HG03558 (cell line): ENCODE data around the gene CREB5.

Source experiments
- ATAC-seq: cut with Tn5 transposase; IDR thresholded peaks from one replicate; pipeline ENCODE4 v1.9.1; 2021; ENCODE audit warnings: moderate number of reproducible peaks; ENCODE audit not compliant: unreplicated experiment; ENCODE audit errors: extremely low read depth

Gene CREB5

DNA sequence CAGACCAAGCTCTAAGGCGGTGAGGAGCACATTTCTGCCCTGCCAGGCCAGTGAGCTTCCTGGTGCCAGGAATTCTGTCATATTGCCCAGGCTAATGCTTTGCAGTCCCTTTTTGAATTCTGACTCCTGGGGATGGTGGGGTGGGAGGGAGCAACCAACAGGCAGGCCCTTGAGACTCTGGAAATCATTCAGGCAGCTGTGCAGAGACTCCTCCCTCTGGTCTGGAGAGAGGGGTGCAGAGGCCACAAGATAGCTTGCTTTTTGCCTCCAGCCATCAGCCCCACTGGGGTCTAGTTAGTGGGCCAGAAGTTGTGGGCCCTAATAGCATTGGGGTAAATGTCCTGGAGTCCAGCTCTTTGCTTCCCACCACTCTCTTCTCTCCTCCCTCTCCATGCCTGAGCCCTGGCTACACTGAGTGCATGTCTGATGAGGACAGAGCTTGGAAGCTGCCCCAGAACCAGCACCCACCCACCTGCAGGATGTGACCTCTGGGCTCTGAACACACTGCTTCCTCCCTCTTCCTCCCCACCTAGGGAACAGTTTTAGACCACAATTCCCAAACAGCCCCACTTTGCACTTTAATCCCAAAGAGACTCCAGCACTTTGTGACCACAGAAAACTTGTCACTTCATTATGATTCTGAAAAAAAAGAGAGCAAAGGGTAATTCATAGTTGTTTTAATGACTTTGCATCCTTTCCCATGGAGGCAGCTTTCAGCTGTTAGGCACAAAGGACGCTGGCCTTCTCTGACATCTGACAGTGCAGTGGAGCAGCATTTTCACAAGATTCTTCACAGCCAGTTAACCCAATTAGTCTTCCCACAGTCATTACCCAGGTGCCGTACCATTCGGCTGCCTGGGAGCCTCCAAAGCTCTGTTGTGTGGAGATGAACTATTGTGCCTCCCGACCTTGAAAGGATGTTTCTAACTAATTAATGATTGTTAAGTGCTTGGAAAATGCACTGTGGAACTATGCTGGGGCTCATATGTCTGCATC, 283.3 kb downstream of the CREB5 start:
- ATAC-seq = no peak

DNA sequence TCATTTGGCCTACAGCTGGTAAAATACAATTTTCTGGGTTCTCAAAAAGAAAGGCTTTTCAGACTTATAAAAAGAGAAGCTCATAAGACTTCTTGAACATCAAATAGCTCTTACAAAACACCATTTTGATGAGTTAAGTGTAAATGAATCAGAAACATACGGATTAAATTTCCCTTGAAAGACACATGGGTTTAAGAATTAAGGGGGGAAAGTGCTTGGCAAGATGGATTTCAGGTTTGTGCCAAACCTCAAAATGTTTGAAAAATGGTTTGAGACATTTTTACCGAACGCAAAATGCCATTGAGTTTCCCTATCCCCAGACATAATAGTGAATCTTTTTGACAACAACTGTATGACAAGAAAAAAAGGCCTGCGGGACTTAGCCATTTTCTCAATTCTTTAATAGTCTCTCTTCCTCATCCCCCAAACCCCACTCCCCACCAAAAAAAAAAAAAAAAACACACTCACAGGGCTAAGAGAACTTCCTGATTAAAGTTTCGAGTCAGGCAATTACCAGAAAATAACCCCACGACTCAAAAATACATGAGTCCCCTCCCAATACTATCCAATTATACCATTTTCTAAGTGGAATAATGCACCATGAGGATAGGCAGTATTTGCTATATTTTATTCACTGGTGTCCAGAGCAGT, 285.7 kb downstream of the CREB5 start:
- ATAC-seq = no peak

DNA sequence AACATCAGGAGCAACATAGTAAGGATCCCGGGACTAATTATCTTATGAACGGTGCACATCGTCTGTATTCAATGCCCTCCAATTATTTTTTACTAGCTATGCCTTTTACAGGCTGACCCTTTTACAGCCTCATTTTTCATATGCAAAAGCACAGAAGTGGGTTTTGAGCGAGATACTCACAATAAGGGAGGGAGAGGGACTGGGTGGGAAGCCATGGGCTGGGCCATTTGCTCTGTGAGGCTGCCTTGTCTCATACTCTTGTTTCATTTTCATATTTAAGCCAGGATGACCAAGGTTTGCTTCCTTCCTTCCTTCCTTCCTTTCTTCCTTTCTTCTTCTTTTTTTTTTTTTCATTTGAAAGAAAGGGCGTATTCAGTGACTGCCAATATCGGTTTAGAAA, 286.5 kb downstream of the CREB5 start:
- no peak for ATAC-seq

DNA sequence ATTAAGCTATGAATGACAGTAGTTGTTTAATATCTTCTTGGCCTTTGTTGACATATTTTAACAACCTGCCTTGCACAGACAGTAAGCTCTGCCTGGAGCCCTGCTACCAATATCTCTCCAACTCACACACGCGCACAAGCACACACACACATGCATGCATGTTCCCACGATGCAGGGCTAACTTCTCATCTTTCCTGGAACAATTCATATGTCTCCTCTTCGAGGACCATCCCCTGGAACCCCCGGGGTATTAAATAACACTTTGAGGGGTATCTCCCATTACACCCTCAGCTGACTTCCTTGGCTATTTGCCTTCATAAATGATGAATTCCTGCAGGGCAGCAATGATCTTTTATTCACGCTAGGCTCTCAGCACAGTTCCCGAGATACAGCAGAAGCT, 287.8 kb downstream of the CREB5 start:
- no peak for ATAC-seq

DNA sequence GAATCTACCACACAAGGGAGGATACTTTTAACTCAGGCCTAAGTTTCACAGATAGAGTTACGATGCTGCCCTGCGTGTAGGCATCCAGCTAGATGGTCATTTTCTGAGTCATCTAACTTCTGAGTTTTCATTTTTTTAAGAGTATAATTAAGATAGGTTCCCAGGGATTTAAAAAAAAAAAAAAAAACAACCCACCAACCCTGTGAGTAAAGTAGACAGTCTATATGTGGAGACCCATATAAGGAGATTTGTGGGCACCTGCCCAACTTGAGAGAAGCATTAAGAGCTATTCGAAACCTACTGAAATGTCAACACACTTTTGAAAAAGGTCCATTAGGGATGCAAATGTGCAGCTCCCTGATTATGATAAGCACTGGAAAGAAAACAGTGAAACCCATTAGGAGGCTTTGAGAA, 288.5 kb downstream of the CREB5 start:
- no peak for ATAC-seq

DNA sequence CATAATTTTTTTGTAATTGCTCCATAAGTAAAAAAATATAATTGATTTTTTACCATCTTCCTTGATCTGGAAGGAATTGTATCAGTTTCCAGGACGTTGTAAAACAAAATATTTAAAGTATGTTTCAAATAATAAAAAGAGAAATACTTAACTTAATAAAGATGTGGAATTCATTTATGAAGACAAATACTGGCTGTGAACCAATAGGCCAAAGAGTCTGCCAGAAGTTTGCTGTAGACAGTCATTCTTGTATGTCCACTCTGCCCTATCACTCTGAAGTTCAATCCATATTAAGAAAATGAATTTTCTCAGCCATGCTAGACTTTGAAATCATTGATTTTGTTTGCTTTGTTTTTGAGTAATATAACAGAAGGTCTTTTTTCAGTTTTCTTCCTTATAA, 289.4 kb downstream of the CREB5 start:
- ATAC-seq = no peak

DNA sequence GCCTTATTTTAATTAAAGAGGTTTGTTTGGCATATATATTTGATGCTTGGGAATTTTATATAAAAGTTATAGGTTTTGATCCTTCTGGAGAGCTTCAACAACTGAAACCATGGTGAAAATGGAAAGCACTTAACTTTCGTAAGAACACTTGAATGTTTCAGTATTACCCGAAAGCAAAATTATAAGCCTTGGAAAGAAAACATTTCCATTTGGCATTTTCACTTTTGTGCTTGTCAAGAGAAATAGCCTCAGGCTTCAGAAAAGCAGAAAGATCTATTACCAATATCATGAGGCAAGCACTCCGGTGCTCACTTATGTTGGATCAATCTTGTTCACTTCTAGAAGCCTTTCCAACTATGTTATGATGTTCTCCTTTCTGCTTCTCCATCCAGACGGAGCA, 289.9 kb downstream of the CREB5 start:
- ATAC-seq = no peak

DNA sequence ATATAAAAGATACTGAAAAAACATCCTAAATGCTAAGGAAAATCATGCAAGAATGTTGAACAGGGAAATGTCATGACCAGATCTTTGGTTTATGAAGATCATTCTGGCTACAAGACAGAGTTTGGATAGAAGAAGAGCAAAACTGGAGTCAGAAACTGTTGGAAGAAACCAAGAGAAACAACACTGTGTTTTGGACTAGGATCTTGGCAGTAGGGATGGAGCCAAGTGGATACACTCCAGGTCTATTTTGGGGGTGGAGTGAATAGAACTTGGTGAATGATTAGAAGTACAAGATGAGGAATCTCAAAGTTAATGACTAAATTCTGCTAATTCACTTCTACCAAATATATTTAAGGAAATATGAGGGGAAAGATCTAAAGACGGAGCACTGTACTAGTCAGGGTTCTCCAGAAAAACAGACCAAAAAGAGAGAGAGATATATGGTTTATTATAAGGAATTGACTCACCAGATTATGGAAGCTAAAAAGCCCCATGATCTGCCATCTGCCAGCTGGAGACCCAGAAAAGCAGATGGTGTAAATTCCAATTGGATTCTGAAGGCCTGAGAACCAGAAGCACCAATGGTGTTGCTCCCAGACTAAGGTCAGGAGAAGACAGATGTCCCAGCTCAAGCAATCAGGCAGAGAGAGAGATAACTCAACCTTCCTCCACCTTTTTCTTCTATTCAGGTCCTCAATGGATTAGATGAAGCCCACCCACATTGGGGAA, 290.9 kb downstream of the CREB5 start:
- no peak for ATAC-seq

DNA sequence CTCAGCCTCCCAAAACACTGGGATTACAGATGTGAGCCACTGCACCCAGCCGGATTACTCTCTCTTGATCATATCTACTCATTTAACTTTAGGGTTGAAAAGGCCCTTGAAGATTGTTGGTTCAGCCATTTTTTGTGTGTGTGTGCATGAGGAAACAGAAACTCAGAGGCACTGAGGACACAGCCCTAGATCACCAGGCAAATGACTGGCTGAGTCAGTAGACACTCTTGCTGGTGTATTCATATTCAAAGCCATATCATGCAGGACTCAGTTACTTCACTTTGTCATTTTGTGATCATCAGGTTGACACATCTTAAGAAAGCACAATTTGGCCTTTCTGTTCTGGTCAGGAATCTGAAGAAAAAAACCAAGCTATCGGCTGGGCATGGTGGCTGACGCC, 292.4 kb downstream of the CREB5 start:
- no peak for ATAC-seq

DNA sequence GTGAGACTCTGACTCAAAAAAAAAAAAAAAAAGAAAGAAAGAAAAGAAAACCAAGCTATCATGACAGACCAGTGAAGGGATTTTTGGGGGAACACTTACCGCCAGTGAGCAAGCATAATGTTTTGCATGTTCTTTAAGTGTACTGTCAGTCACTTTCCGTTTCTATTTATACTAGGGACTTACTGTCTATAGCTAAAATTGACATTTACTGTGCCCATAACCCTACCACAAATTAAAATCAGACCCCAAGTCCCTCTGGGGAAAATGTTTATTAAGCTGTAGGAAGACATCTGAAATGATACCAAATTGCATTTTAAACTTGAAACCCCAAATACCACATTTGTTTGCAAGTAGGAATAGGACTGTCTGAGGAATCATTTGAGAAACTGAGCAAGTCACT, 293.0 kb downstream of the CREB5 start:
- no peak for ATAC-seq

DNA sequence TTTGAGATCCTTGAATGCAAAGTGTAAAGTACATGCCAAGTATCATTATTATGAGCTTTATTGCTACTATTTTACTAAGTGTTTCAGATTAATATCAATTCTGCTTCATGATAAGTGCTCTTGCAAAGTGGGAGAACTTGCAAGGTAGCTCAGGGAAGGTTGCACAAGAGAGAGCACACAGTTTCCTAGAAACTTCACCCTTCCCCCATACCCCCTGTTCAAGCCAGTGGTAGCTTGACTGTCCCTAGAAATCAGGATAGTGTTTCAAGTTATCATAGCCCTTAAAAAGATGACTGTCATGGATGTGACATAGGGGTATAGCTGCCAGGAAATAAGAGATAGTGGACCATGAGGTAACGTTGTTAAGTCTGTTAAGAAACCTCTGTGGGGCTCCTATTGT, 294.3 kb downstream of the CREB5 start:
- no peak for ATAC-seq

DNA sequence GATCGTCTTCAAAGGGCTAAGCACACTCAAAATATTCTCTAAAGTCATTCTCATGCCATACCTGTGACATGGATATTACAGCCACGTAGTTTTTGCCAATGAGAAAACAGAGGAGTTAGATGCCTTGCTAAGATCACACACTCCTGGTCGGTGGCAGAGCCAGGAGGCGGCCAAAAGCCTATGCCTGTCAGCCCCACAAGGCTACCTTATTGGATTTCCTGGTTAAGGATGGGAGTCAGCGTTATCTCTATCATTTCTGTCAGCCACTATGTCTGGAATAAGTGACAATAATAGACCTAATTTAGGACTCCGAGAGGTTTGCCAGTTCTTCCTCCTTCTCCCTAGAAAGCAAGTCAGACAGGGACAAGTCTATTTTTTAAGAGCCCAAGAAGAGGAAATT, 295.0 kb downstream of the CREB5 start:
- no peak for ATAC-seq

DNA sequence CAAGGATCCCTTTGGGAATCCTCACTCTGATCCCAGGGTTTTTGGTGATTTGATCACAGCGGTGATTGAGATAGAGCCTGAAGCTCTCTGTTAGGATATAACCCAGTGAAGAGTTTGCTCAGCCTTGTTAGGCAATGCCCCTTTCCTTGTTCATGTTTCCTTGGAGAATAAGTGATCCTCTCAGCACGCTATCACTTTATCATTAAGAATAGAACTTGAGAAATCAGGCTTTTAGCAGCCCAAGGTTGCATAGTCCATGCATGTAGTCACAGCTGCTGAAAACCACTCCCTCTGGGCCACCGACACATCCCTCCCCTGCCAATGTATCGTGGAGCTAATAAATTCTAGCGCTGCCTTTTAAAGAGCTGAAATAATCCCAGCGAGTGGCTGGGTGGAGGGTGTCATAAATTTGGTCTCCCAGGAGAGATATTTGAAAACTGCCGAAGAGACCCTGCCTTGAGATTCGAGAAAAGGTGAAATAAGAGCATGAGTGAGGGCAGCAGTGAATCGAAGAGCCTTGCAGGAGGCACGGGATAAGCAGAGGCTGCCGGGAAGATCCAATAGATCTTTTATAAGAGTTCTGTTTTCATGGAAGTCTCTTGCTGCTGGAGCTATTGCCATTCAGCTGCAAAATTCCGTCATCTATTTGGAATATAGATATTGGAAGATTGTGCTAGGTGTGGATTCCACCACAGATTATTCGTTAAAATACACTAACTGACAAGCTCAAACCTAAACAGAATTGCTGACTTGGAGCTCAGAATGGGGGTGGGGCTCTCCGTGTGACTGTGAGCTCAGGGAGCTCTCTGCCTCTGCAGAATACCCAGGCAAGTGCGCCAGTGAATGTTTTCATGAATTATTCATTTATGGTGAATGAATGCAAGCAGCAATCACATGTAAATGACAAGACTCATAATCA, 296.0 kb downstream of the CREB5 start:
- ATAC-seq = no peak

DNA sequence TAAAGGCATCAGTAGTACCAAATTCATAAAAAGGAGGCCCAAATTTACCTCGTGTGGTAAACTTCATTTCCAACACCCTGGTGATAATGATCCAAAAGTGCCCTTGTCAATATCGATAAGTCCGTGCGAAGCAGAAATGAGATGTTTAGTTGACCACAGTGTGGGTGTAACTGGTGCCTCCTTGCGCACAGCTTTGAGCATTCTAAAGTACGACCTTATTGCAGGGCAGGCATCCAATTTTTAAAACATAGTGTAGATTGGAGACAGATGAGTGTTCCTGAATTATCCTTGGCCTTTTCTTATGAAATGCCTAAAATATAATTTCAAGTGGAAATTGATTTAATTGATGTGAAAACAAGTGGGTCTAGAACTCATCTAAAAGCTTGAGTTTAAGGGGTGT, 297.4 kb downstream of the CREB5 start:
- no peak for ATAC-seq

DNA sequence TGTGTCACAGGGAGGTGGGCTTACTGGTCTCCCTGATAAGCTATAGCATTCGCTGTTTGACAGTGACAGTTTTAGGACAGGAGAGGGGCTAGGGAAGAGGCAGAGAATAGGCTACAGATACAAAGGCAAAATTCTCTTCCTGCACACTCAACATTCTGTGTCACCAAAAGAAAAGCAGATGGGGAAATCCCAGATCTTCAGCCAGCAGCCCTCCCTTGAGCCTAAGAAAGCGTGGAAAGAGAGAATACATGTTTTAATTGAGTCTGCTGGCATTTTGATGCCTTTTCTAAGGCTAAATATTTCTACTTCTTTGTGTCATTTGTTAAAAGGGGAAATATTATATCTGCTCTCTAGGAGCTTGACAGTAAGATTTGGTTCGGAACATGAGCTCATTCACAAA, 298.8 kb downstream of the CREB5 start:
- no peak for ATAC-seq

DNA sequence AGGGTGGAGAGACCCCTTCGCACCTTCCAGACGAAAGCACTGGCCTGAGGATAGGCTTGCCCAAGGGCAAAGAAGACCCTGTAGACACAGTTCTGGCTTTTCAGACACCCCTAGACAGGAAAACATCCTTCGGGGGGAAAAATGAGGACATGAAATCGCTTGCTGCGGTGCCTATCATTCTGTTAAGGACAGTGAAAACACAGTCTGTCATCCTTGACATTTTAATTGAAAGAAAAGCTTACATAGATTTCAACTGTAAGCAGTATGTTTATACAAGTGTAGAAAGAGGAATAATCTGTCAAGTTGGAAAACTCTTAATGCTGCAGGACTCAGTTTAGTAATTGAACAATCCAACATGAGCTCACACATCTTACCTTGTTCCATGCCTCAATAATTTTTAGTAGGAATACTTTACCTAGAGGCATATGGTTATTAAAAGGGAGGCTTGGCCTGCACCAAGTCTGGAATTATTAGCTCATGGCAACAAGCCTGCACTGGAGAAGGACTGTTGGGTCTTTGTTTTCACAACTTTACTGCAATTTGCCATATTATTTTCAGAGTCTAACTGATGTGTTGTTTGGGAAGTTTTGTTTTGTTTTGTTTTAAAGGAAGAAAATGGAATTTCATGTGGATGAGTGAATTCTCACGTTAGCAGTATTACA, 302.3 kb downstream of the CREB5 start:
- ATAC-seq = no peak

DNA sequence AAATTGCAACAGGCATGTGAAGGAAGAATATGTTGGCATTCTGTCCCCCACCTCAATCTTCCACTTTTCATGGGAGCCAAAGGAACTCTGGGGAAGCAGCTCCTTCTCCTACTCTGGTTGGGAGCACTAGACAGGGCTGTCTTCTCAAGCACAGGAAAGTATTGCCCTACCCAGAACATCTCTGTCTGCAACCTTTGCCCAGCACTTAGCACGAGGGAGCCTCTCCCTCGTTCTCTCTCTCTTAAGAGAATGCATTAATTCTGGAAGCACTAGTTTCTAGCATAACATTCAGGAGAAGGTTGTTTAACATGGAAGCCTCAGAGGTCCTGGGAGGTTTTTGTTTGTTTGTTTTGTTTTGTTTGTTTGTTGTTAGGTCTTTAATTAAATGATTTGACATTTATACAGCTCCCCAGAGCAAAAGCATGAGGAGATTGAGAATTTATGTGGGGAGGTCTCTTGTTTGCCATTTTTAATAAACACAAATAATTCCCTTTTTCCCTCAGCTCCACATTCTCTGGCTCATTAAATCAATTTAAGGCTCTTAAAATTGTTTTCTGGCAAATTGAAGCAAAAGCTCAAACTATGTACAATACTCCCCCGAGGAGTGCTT, 305.2 kb downstream of the CREB5 start:
- no peak for ATAC-seq

DNA sequence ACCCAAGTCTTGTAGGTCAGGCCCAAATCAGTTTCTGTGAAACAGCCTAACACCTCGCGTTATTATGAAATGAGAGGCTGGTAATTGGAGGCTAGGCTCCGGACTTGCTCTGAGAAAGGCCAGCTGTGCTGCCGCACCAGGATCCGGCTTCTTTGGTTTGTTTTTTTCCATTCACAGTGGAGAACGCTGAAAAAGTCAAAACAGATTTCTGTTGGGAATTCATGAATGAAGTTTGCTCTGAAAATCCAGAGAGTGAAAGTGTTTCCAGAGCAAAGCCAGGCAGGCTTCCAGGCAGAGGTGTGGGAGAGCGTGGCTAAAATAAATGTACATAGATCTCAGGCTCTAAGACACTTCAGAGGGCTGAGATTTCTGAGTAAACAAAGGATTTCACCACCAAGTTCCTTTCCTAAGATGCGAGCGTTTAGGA, 305.8 kb downstream of the CREB5 start:
- ATAC-seq = no peak

DNA sequence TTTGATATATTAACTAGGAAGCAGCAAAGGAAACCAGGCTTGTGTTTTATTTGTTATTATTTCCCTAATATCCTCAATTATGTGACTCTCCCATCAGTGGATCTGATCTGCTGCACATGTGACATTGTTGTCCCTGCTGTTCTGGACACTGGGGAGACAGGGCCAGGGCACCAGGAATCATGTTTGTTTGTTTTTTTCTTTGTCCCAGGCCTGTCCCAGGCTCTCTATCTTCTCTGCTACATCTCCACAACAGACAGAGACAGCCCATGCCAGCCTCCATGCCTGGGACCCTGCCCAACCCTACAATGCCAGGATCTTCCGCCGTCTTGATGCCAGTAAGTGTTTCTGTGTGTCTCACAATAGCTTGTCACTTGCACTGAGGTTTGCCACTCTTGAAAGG, 306.2 kb downstream of the CREB5 start:
- no peak for ATAC-seq
